K562 (cell line): ENCODE measurements around the gene PTGIS. TPM values are rescaled to one million over a fixed set of nuclear protein-coding genes. Genes with fewer than 3 reads are reported as not detected.
A peak's percentile ranks its signal among the peaks of the same experiment; 100 is the strongest.

Experiments
- FIP1L1 ChIP-seq: fragments of 200-400 bp; formaldehyde crosslinking; IDR thresholded peaks from 2 replicates; pipeline ENCODE4 v1.6.1; 2018; ENCODE audit warnings: mild to moderate bottlenecking, low read depth, low read length; ENCODE audit not compliant: poor library complexity, severe bottlenecking
- FOS ChIP-seq: IDR thresholded peaks from 3 replicates; pipeline ENCODE4 v1.6.1; 2011; ENCODE audit not compliant: insufficient read length; ENCODE audit errors: extremely low read depth
- MAZ ChIP-seq, 2 experiments: fragments of 450-650 bp in 1 of 2; sonication (generic) in 1 of 2; formaldehyde crosslinking; IDR thresholded peaks in 1 of 2; conservative IDR thresholded peaks in 1 of 2; 2 replicates each; pipeline versions ENCODE4 v1.4.0 to v1.5.0; 2020; ENCODE audit warnings: mild to moderate bottlenecking in 1 of 2, missing genetic modification reagents in 1 of 2
- MYC ChIP-seq, 2 experiments: fragments of 250-450 bp in 1 of 2; sonication (Bioruptor Pico) in 1 of 2; IDR thresholded peaks; 2 replicates each; pipeline versions ENCODE4 v1.5.1 to v1.6.1; 2012 to 2021; ENCODE audit warnings: low read depth in 2 of 2, borderline replicate concordance in 1 of 2, improper control_type of control experiment in 1 of 2, low read length in 1 of 2, mild to moderate bottlenecking in 1 of 2, moderate library complexity in 1 of 2
- NR2F6 ChIP-seq: fragments of 450-650 bp; formaldehyde crosslinking; IDR thresholded peaks from 2 replicates; pipeline ENCODE4 v1.4.0; 2020; ENCODE audit warnings: mild to moderate bottlenecking
- PHB ChIP-seq: fragments of 250-450 bp; sonication (Bioruptor Pico); IDR thresholded peaks from 2 replicates; pipeline ENCODE4 v1.5.0; 2021
- PHTF2 ChIP-seq: fragments of 250-450 bp; sonication (Bioruptor Pico); IDR thresholded peaks from 2 replicates; pipeline ENCODE4 v1.5.0; 2021; ENCODE audit warnings: mild to moderate bottlenecking
- POLR2AphosphoS2 ChIP-seq: IDR thresholded peaks from 2 replicates; pipeline ENCODE4 v1.6.1; 2012; ENCODE audit warnings: low read length, improper control_type of control experiment
- SAFB2 ChIP-seq: fragments of 200-400 bp; formaldehyde crosslinking; IDR thresholded peaks from 2 replicates; pipeline ENCODE4 v1.6.1; 2018; ENCODE audit warnings: borderline replicate concordance, low read length, low read depth, moderate library complexity; ENCODE audit not compliant: severe bottlenecking
- SPI1 ChIP-seq: IDR thresholded peaks from 2 replicates; pipeline ENCODE4 v1.6.1; 2011; ENCODE audit warnings: low read depth, low read length, control low read depth, borderline replicate concordance
- U2AF1 ChIP-seq: fragments of 200-400 bp; formaldehyde crosslinking; optimal IDR thresholded peaks from 2 replicates; pipeline ENCODE3; 2017; ENCODE audit warnings: mild to moderate bottlenecking, low read depth, low read length, moderate library complexity
- ZBTB1 ChIP-seq: sonication (generic); formaldehyde crosslinking; IDR thresholded peaks from 2 replicates; pipeline ENCODE4 v1.8.1; 2023; ENCODE audit warnings: missing genetic modification reagents, low read depth, mild to moderate bottlenecking, borderline replicate concordance
- ZNF184 ChIP-seq: sonication (generic); formaldehyde crosslinking; IDR thresholded peaks from 2 replicates; pipeline ENCODE4 v1.5.0; 2020; ENCODE audit warnings: missing genetic modification reagents
- polyA plus RNA-seq, 8 experiments: library from polyadenylated mRNA; depleted of rRNA in 4 of 8; stranded (reverse) in 5 of 8; unstranded in 3 of 8; fragments of >200 nt; fragmentation: Nextera tagmentation in 2 of 8; fragmentation: Illumina TruSeq in 1 of 8; extraction: Ambion mirVana in 2 of 8; extraction: Trizol in 1 of 8; gene quantifications; 2 replicates each; pipeline versions ENCODE4 v1.2.1 to v1.2.3, GENCODE V29; 2011 to 2014; ENCODE audit warnings: inconsistent platforms in 1 of 8, missing spikeins in 1 of 8
- total RNA-seq, 7 experiments: library from RNA; depleted of rRNA in 6 of 7; stranded (reverse); fragments of >200 nt in 6 of 7; fragmentation: Illumina TruSeq in 2 of 7; extraction: Trizol in 2 of 7; gene quantifications; 2 replicates each; pipeline versions ENCODE4 v1.2.1 to v1.2.3, GENCODE V29; 2011 to 2021; ENCODE audit warnings: low replicate concordance in 1 of 7
- TF ChIP-seq, protein P1 (sequence below): sonication (generic); formaldehyde crosslinking; IDR thresholded peaks from 2 replicates; pipeline ENCODE4 v1.8.0; 2022; ENCODE audit warnings: mild to moderate bottlenecking, missing genetic modification reagents, borderline replicate concordance
- TF ChIP-seq, protein P2 (sequence below): fragments of 250-450 bp; sonication (Bioruptor Pico); IDR thresholded peaks from 2 replicates; pipeline ENCODE4 v1.5.0; 2020; ENCODE audit warnings: mild to moderate bottlenecking
- TF ChIP-seq, protein P3 (sequence below): IDR thresholded peaks from 2 replicates; pipeline ENCODE4 v1.6.1; 2011; ENCODE audit not compliant: insufficient read length; ENCODE audit errors: extremely low read depth
- TF ChIP-seq, protein P4 (sequence below): fragments of 250-450 bp; sonication (Bioruptor Pico); IDR thresholded peaks from 2 replicates; pipeline ENCODE4 v1.5.0; 2020; ENCODE audit warnings: mild to moderate bottlenecking, borderline replicate concordance
- TF ChIP-seq, protein P5 (sequence below), 2 experiments: IDR thresholded peaks; 2 replicates each; pipeline ENCODE4 v1.6.1; 2011; ENCODE audit warnings: borderline replicate concordance in 1 of 2, control low read depth in 1 of 2, low read depth in 1 of 2, low read length in 1 of 2, mild to moderate bottlenecking in 1 of 2, mixed read lengths in 1 of 2, moderate library complexity in 1 of 2; ENCODE audit not compliant: insufficient read depth in 1 of 2, insufficient read length in 1 of 2, poor library complexity in 1 of 2, severe bottlenecking in 1 of 2; ENCODE audit errors: extremely low read depth in 1 of 2

Gene PTGIS
- total and polyA plus RNA-seq, 9 of the 15 experiments (the other 6 are each of a cell fraction or from before 2014, with no cell fraction given): not detected

DNA sequence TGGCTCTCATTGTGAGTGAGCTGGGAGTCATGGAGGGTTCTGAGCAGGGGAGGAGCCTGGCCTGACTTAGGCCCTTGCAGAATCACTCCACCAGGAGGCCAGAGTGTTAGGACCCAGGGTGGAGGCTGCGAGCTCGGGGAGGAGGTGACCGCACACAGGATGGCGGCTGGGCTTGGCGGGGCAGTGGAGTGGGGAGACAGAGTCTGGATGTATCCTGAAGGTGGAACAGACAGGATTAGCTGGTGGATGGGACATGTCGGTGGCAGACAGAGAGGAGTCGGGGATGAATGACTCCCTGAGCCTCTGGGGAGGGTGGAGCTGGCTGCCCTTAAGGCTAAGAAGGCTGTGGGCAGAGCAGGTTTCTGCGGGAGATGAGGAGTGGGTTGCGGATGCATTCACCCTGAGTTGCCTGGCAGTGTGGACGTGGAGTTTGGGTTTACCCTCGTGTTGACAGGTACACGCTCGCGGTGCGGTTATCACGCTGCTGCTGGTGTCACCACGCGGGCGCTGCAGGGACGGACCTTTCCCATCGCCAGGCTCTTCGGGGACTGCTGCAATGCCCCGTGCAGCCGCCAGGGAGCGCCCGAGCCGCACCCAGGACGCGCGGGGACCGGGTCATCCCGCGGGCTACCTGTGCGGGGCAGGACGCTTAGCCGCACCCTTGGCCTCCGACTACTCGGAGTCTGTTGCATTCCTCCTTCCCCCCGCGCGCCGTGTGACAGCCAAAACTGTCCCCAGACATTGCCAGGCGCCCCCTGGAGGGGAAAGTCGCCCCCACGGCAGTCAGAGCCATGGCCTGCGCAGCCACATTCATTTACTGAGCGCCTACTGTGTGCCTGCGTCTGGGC is 43.0 kb upstream of the PTGIS start (continued):
- TF ChIP-seq, protein P1, sequence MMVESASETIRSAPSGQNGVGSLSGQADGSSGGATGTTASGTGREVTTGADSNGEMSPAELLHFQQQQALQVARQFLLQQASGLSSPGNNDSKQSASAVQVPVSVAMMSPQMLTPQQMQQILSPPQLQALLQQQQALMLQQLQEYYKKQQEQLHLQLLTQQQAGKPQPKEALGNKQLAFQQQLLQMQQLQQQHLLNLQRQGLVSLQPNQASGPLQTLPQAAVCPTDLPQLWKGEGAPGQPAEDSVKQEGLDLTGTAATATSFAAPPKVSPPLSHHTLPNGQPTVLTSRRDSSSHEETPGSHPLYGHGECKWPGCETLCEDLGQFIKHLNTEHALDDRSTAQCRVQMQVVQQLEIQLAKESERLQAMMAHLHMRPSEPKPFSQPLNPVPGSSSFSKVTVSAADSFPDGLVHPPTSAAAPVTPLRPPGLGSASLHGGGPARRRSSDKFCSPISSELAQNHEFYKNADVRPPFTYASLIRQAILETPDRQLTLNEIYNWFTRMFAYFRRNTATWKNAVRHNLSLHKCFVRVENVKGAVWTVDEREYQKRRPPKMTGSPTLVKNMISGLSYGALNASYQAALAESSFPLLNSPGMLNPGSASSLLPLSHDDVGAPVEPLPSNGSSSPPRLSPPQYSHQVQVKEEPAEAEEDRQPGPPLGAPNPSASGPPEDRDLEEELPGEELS: 0 out of 2 replicates have a peak, but pooled peaks have one; percentile 66
- no peak for TF ChIP-seq ZNF184
- TF ChIP-seq ZBTB1 (CRISPR knock-in tag): peak; percentile 87
- TF ChIP-seq PHTF2 (CRISPR knock-in tag): no peak
- TF ChIP-seq NR2F6 (CRISPR knock-in tag): no peak
- no peak for TF ChIP-seq SAFB2
- TF ChIP-seq, protein P2, sequence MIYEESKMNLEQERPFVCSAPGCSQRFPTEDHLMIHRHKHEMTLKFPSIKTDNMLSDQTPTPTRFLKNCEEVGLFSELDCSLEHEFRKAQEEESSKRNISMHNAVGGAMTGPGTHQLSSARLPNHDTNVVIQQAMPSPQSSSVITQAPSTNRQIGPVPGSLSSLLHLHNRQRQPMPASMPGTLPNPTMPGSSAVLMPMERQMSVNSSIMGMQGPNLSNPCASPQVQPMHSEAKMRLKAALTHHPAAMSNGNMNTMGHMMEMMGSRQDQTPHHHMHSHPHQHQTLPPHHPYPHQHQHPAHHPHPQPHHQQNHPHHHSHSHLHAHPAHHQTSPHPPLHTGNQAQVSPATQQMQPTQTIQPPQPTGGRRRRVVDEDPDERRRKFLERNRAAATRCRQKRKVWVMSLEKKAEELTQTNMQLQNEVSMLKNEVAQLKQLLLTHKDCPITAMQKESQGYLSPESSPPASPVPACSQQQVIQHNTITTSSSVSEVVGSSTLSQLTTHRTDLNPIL (CRISPR knock-in tag): no peak
- TF ChIP-seq, protein P3, sequence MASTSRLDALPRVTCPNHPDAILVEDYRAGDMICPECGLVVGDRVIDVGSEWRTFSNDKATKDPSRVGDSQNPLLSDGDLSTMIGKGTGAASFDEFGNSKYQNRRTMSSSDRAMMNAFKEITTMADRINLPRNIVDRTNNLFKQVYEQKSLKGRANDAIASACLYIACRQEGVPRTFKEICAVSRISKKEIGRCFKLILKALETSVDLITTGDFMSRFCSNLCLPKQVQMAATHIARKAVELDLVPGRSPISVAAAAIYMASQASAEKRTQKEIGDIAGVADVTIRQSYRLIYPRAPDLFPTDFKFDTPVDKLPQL: no peak
- TF ChIP-seq, protein P4, sequence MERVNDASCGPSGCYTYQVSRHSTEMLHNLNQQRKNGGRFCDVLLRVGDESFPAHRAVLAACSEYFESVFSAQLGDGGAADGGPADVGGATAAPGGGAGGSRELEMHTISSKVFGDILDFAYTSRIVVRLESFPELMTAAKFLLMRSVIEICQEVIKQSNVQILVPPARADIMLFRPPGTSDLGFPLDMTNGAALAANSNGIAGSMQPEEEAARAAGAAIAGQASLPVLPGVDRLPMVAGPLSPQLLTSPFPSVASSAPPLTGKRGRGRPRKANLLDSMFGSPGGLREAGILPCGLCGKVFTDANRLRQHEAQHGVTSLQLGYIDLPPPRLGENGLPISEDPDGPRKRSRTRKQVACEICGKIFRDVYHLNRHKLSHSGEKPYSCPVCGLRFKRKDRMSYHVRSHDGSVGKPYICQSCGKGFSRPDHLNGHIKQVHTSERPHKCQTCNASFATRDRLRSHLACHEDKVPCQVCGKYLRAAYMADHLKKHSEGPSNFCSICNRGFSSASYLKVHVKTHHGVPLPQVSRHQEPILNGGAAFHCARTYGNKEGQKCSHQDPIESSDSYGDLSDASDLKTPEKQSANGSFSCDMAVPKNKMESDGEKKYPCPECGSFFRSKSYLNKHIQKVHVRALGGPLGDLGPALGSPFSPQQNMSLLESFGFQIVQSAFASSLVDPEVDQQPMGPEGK (CRISPR knock-in tag): no peak
- peak; percentile 61 to 90 for TF ChIP-seq MAZ (CRISPR knock-in tag; conservative IDR thresholded peaks at IDR 0.05 in 1 of 2, IDR thresholded peaks at IDR 0.05 in 1 of 2)
- no peak for TF ChIP-seq FIP1L1
- TF ChIP-seq FOS: no peak
- TF ChIP-seq, protein P5, sequence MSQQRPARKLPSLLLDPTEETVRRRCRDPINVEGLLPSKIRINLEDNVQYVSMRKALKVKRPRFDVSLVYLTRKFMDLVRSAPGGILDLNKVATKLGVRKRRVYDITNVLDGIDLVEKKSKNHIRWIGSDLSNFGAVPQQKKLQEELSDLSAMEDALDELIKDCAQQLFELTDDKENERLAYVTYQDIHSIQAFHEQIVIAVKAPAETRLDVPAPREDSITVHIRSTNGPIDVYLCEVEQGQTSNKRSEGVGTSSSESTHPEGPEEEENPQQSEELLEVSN (IDR thresholded peaks at IDR 0.05; ENCODE audit: borderline replicate concordance in 1 of 2, extremely low read depth in 1 of 2, insufficient read depth in 1 of 2, insufficient read length in 1 of 2, low read depth in 1 of 2, low read length in 1 of 2, poor library complexity in 1 of 2, severe bottlenecking in 1 of 2): peak; percentile 79 to 85
- TF ChIP-seq MYC (IDR thresholded peaks at IDR 0.05; ENCODE audit: low read depth, low read length): peak; percentile 79
- peak; percentile 41; the same call in 1 of the 2 replicates for TF ChIP-seq MYC (CRISPR knock-in tag; IDR thresholded peaks at IDR 0.05; ENCODE audit: borderline replicate concordance, low read depth)
- TF ChIP-seq PHB (CRISPR knock-in tag): no peak
- TF ChIP-seq POLR2AphosphoS2: no peak
- TF ChIP-seq SPI1: no peak
- TF ChIP-seq U2AF1: no peak
